ENCODE results near the gene MED27.
"Not testable (repeated sequence)": the region's sequence is repeated elsewhere in the genome, so short reads cannot be mapped to it uniquely, and the experiment has no call there.

The MED27 gene

DNA sequence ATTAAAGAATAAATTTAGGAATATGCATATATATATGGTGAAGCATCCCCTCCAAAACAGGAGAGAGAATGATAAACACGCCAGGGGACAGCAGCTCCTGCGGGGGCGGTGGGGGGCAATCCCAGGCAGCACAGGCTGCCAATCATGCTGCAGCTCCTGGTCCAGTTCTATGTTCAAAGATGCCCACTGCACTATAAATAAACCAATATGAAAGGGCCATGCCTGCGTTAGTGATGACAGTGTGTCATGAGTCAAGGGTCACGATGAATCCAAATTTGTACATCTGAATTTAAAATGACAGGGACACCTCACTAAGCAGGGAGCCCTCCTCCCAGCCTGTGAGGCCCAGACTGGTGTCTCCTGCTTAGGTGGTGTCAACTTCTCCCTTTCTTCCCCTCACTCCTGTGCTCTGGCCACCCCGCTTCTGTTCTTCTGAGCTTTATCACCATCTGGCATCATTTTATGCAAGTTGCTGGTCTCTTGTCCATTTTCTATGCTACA lies 153.9 kb downstream of the MED27 start:
- Mint-ChIP-seq H3K27ac (no peak overlapping the region), H3K9me3 (no peaks in the 10 kb centered on the region), H3K4me3 (no peak overlapping the region), H3K36me3 (ENCODE audit: low read depth) (peaks cover 12% of the 10 kb centered on the region), H3K4me1 (ENCODE audit: low read depth) (no peaks in the 10 kb centered on the region), H3K27me3 (no peaks in the 10 kb centered on the region)
- intact Hi-C loops (cut with micrococcal nuclease) = loop anchor here (2.0 kb wide), 1 partner anchor 21 kb away; no protein-coding TSS in a partner anchor

DNA sequence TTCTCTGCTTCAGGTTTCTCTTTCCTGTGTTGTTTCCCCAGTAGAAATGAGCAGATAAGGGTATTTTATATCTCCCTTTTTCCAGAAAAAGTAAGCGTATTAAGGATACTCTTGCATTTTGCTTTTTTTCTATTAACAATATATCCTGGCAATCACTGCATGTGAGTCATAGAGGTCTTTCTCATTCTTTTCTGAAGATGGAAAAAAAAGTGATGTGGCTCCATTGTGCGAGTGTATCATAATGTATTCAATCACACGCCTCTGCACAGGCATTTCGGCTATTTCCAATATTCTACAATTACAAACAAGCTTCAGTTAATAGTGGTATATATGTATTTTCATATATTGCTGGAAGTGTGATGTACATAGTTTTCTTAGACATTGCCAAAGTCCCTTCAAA lies 155.9 kb downstream of the MED27 start:
- Mint-ChIP-seq H3K27ac (no peak overlapping the region), H3K27me3 (no peaks in the 10 kb centered on the region), H3K4me3 (no peak overlapping the region), H3K36me3 (ENCODE audit: low read depth) (peaks cover 6% of the 10 kb centered on the region), H3K4me1 (ENCODE audit: low read depth) (no peaks in the 10 kb centered on the region), H3K9me3 (no peaks in the 10 kb centered on the region)
- intact Hi-C loops (cut with micrococcal nuclease) = loop anchor here (2.0 kb wide), 1 partner anchor 19 kb away; no protein-coding TSS in a partner anchor

DNA sequence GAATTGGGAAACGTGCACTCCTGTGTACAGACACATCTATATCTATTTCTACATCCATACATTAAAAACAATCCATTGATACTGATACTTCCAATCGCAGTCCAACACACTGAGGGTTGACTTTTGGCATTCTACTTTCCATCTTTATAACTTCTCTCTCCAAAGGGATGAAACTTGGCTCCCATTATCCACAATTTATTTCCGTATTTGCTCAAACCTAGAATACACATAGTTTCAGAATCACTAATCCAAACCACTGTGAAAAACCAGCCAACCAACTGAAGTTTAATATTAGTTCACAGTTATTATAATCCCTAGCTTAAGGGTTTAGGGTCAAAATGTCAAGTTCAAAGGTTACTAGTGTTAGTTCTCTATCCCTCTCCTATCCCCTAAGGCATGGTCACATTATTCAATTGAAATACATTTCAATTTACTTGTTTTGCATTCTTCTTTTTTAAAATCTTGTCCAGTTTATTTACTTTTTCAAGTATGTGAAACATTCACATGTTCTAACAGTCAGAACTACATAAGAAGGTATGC lies 156.5 kb downstream of the MED27 start:
- no peak overlapping the region for H3K27ac Mint-ChIP-seq

DNA sequence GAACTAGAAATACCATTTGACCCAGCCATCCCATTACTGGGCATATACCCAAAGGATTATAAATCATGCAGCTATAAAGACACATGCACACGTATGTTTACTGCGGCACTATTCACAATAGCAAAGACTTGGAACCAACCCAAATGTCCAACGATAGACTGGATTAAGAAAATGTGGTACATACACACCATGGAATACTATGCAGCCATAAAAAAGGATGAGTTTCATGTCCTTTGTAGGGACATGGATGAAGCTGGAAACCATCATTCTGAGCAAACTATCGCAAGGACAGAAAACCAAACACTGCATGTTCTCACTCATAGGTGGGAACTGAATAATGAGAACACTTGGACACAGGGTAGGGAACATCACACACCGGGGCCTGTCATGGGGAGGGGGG lies 158.0 kb downstream of the MED27 start:
- H3K9me3 Mint-ChIP-seq; H3K36me3 Mint-ChIP-seq (ENCODE audit: low read depth); H3K4me3 Mint-ChIP-seq; H3K27ac Mint-ChIP-seq; H3K4me1 Mint-ChIP-seq (ENCODE audit: low read depth); H3K27me3 Mint-ChIP-seq; intact Hi-C loops (cut with micrococcal nuclease): not testable (repeated sequence)

More for the DNA sequence above, 156.5 kb downstream of the MED27 start:
- Mint-ChIP-seq H3K4me1 (ENCODE audit: low read depth) (no peaks in the 10 kb centered on the region), H3K9me3 (no peaks in the 10 kb centered on the region), H3K36me3 (ENCODE audit: low read depth) (peaks cover 6% of the 10 kb centered on the region), H3K4me3 (no peak overlapping the region), H3K27me3 (no peaks in the 10 kb centered on the region)
- intact Hi-C loops (cut with micrococcal nuclease) = no loop called here

DNA sequence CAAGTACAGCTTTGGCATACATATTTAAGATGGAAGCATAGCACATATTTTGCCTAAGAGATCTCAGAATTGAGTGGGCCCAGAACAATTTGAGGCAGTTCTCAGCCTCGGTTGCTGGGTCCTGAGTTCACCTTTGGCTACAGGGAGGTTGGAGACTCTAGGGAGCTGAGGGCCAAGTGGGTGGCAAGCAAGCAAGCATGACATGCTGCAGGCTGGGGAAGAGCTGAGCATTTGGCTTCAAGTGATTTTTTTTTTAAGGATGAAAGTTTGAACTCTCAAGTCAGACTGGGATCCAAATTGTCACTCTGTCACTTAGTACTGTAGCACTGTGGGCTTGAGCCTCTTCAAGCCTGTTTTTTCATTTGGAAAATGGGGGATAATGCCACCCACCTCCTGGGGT lies 160.5 kb downstream of the MED27 start:
- Mint-ChIP-seq H3K4me3 (no peak overlapping the region), H3K4me1 (ENCODE audit: low read depth) (no peaks in the 10 kb centered on the region), H3K27ac (no peak overlapping the region), H3K27me3 (no peaks in the 10 kb centered on the region), H3K36me3 (ENCODE audit: low read depth) (no peaks in the 10 kb centered on the region), H3K9me3 (no peaks in the 10 kb centered on the region)
- intact Hi-C loops (cut with micrococcal nuclease) = no loop called here

DNA sequence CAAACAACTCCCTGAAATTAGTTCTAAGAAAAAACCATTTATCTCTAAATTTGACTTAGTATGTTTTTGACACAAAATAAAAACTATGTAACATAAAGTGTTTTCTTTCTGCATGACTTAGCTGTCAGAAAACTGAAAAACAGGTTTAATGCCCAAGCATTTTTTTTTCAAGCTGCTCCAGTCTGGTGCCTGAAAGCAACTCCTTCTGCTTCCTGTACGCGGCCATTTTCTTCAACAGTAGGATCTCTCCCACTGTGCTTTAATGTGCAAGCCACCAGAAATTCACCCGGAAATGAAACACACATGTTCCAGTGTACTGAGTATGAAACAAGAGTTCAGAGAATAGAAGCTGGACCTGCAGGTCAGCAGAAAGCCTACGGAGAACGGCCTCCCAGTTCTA lies 161.2 kb downstream of the MED27 start:
- intact Hi-C loops (cut with micrococcal nuclease) = no loop called here
- no peak overlapping the region for H3K27ac Mint-ChIP-seq

DNA sequence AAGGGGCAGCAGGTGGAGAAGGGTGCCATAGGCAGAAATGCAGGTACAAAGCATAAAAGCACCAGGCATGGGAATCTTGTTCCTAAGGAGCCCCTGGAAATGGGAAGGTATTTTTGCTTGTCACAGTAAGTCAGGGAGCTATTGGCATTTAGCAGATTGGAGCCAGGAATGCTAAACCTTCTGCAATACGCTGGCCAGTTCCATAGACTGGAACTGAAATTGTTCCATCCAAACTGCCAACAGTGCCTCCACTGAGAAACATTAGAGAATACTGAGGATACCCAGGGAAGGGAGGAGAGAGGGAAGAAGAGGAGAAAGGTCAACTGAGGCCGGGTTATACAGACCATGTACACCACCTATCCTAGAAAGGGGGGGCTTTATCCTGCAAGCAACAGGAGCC lies 162.7 kb downstream of the MED27 start:
- H3K27me3 Mint-ChIP-seq = no peaks in the 10 kb centered on the region
- H3K36me3 Mint-ChIP-seq (ENCODE audit: low read depth) = no peaks in the 10 kb centered on the region
- no peaks in the 10 kb centered on the region for H3K4me1 Mint-ChIP-seq (ENCODE audit: low read depth)
- H3K9me3 Mint-ChIP-seq = no peaks in the 10 kb centered on the region
- H3K4me3 Mint-ChIP-seq = no peak overlapping the region
- intact Hi-C loops (cut with micrococcal nuclease) = no loop called here
- H3K27ac Mint-ChIP-seq = no peak overlapping the region

More for the DNA sequence above, 161.2 kb downstream of the MED27 start:
- H3K36me3 Mint-ChIP-seq (ENCODE audit: low read depth) = no peaks in the 10 kb centered on the region
- no peak overlapping the region for H3K4me3 Mint-ChIP-seq
- no peaks in the 10 kb centered on the region for H3K4me1 Mint-ChIP-seq (ENCODE audit: low read depth)
- no peaks in the 10 kb centered on the region for H3K9me3 Mint-ChIP-seq
- no peaks in the 10 kb centered on the region for H3K27me3 Mint-ChIP-seq

DNA sequence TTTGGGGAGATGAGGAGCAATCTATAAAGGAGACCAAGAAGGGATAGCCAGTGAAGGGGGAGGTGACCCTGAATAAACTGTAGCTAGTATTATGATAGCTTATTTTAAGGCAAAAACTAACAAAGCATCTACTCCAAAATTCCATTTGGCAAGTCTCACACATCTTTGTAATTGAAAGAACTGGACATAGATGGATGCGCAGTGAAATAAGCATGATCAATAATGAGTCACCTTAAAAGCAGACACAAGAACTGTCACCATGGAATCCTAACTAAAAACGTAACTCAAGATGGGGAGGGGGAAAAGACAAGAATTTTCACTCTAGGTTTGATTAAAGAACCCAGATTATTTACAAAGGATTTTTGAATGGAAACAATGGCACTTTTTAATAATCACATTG lies 164.5 kb downstream of the MED27 start:
- no peaks in the 10 kb centered on the region for H3K27me3 Mint-ChIP-seq
- H3K9me3 Mint-ChIP-seq = no peaks in the 10 kb centered on the region
- no peak overlapping the region for H3K4me3 Mint-ChIP-seq
- H3K27ac Mint-ChIP-seq = no peak overlapping the region
- H3K36me3 Mint-ChIP-seq (ENCODE audit: low read depth) = no peaks in the 10 kb centered on the region
- intact Hi-C loops (cut with micrococcal nuclease) = no loop called here
- no peaks in the 10 kb centered on the region for H3K4me1 Mint-ChIP-seq (ENCODE audit: low read depth)

DNA sequence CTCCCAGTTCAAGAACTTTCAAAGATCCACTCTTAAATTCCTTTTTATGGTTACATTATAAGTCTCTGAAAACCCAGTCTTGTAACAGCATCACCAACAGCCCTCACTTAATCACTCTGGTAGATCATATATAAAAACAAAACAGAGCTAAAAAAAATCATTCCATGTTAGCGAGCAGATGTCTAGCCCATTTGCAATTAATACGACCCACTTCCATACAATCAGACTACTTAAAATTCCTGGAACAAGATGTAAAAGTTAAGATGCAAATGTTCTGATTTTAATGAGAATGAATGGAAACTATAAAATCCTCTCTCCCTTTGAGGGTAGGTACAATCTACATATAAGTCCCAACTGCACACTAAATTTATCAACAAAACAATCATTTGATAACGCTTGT lies 167.0 kb downstream of the MED27 start:
- no peak overlapping the region for H3K4me3 Mint-ChIP-seq

DNA sequence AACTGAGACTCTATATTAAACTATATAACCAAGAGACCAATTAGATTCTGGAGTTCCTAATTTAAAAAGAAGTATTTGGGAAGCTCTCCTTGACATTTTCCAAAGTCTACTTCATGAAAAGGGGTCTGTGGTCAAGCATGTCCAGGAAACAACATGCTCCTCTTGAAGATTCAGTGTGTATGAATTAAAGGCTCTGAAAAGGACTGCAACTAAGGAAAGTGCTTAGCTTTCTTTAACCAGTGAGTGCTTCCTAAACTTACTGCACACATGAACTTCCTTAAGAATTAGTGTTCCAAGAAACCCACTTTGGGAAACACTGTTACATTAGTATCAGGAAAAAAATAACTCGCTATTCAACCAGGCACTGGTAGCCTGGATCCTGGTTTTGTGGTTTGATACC lies 167.6 kb downstream of the MED27 start:
- H3K27ac Mint-ChIP-seq = no peak overlapping the region
- H3K4me3 Mint-ChIP-seq = no peak overlapping the region
- no peaks in the 10 kb centered on the region for H3K27me3 Mint-ChIP-seq
- peaks cover 6% of the 10 kb centered on the region for H3K4me1 Mint-ChIP-seq (ENCODE audit: low read depth)
- H3K36me3 Mint-ChIP-seq (ENCODE audit: low read depth) = peaks cover 4% of the 10 kb centered on the region
- intact Hi-C loops (cut with micrococcal nuclease) = no loop called here
- no peaks in the 10 kb centered on the region for H3K9me3 Mint-ChIP-seq

More for the DNA sequence above, 167.0 kb downstream of the MED27 start:
- Mint-ChIP-seq H3K9me3 (no peaks in the 10 kb centered on the region), H3K4me1 (ENCODE audit: low read depth) (peaks cover 6% of the 10 kb centered on the region), H3K36me3 (ENCODE audit: low read depth) (no peaks in the 10 kb centered on the region), H3K27ac (no peak overlapping the region), H3K27me3 (no peaks in the 10 kb centered on the region)
- intact Hi-C loops (cut with micrococcal nuclease) = no loop called here

DNA sequence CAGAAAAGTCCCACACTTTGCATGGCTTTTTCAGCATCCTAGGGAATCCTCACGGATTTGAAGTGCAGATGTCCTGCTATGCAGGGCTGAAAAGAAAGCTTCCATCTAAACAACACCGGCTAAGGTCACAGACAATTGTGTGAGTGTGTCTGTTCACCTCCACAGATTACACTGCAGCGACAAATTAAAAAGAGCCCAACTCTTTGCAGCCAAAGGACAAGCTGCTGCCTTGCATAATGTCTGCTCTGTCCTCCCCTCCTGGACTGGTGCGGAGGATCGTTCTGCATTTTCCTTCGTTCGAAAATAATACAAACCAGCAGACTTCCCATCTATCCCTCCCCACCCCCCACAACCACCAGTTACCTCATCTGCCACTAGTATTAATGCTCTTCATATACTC lies 169.1 kb downstream of the MED27 start:
- H3K27ac Mint-ChIP-seq = no peak overlapping the region
- intact Hi-C loops (cut with micrococcal nuclease) = no loop called here
- H3K9me3 Mint-ChIP-seq = no peaks in the 10 kb centered on the region

DNA sequence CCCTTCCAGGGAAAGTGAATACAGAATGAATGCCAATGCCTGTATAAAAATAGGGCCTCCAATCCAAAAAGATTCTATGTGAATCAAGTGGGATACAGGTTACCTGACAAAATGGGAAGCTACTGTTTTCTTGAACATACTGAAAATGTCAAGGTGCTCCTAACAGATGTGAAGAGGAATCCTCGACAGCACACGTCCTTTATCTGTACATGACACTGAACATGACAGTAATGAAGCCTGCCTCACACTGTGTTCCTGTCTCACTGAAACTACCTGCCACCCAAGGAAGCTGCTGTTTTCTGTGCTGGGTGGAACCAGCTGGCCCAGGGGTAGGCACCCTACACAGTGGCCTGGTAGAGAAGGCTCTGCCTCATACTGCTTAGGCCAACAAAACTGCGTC lies 174.5 kb downstream of the MED27 start:
- Mint-ChIP-seq H3K36me3 (ENCODE audit: low read depth) (peaks cover 11% of the 10 kb centered on the region), H3K4me1 (ENCODE audit: low read depth) (peaks cover 6% of the 10 kb centered on the region), H3K4me3 (no peak overlapping the region), H3K27me3 (no peaks in the 10 kb centered on the region), H3K9me3 (no peaks in the 10 kb centered on the region), H3K27ac (no peak overlapping the region)
- intact Hi-C loops (cut with micrococcal nuclease) = loop anchor here (2.0 kb wide), 1 partner anchor 20 kb away; no protein-coding TSS in a partner anchor

More for the DNA sequence above, 169.1 kb downstream of the MED27 start:
- Mint-ChIP-seq H3K36me3 (ENCODE audit: low read depth) (peaks cover 6% of the 10 kb centered on the region), H3K4me1 (ENCODE audit: low read depth) (peaks cover 6% of the 10 kb centered on the region), H3K4me3 (no peak overlapping the region), H3K27me3 (no peaks in the 10 kb centered on the region)

DNA sequence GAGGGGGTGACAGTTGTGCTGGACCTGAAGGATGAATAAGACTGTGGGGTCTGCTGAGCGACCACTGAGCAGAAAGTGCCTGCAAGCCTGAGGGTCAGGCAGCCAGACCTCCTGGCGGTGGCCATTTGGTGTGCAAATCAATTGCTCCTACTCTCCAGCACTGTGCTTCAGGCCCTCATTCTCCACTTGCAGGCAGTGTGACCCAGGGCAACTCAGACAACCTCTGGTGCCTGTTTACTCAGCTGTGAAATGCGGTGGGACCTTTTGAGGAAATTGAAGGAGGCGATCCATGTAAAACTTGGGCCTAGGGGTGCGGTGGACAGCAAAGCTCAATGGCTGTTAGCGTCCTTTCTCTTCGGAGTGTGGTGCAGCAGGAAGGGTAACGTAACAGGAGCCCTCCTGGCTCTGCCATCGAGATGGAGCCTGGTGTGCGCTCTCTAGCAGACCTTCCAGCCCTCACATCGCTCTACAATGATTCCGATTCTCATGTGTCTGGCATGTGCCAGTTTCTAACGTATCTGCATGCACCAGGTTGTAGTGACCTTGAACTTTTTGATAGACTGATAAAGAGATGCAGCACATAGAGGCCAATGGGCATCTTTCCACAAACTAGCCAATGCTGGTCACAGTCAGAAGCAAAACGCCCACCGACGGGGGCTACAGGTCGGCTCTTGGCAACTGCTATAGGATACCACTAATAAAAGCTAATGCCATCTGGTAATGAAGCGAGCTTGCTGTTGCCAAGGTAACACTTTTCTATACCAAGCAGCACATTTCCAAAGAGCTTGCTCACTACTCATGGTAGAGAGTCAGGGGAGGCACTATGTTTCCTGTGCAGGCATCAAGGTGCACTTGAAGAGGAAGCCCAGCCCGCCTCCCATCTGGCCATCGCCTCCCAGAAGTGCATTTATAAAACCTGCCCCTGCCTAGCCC lies 180.1 kb downstream of the MED27 start:
- Mint-ChIP-seq H3K27ac (no peak overlapping the region), H3K4me1 (ENCODE audit: low read depth) (no peaks in the 10 kb centered on the region)

DNA sequence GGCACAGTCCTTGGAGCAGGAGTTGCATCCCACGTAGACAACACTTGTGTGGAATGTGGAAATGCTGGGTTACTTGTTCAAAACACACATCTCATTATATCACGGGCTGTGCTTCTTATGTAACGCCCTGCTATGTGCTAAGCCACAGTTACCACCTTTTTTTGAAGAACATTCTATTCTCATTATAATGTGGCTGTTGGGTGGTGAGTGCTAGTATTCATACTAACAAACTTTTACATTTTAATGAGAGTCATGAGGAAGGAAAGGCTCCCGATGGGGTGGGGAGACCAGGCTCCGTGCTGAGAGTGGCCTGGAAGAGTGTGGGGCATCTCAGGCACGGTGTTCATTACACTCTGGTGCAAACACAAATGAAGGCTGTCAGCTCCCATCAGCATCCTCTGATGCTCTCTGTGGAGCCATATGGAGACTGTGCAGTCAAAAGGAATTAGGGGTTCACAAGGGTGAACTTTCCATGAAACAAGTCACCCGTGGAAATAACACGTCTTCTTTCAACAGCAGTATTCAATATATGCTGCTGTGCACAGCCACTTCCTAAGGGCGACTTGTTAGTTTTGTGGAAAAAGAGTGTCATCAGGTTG lies 186.7 kb downstream of the MED27 start:
- no peak overlapping the region for H3K27ac Mint-ChIP-seq
- peaks cover 32% of the 10 kb centered on the region for H3K36me3 Mint-ChIP-seq (ENCODE audit: low read depth)
- intact Hi-C loops (cut with micrococcal nuclease) = no loop called here
- no peaks in the 10 kb centered on the region for H3K9me3 Mint-ChIP-seq
- H3K4me1 Mint-ChIP-seq (ENCODE audit: low read depth) = no peaks in the 10 kb centered on the region
- H3K4me3 Mint-ChIP-seq = no peak overlapping the region
- H3K27me3 Mint-ChIP-seq = no peaks in the 10 kb centered on the region

More for the DNA sequence above, 180.1 kb downstream of the MED27 start:
- intact Hi-C loops (cut with micrococcal nuclease) = no loop called here
- Mint-ChIP-seq H3K9me3 (no peaks in the 10 kb centered on the region), H3K36me3 (ENCODE audit: low read depth) (peaks cover under 1% of the 10 kb centered on the region), H3K4me3 (no peak overlapping the region), H3K27me3 (no peaks in the 10 kb centered on the region)

Data from dendritic cell treated with granulocyte-macrophage colony-stimulating factor and Interleukin-4, amounts not matched to agents 40 ng/mL and 50 ng/mL, for 4 days (primary cell).